Keratinocyte (primary cell): ENCODE results near the gene SWI5. TPM values are rescaled to one million over a fixed set of nuclear protein-coding genes. Genes with fewer than 3 reads are reported as not detected.

ENCODE experiments used
- DNase-seq: peaks from one replicate; pipeline ENCODE4 v3.0.0-alpha.2; 2011; ENCODE audit warnings: low read depth, missing footprints, low spot score
- FAIRE-seq: peaks from 2 replicates; lab custom pipeline; 2011; peaks lifted over from hg19 to GRCh38; lab: Jason Lieb, UNC
- H2AFZ ChIP-seq: 2 replicates; pipeline ENCODE4 v1.6.0; 2012; ENCODE audit warnings: low read length, control low read depth, inconsistent platforms; ENCODE audit not compliant: control insufficient read depth
- H3K27ac ChIP-seq: 2 replicates; pipeline ENCODE4 v1.5.1; 2011; ENCODE audit warnings: low read length; ENCODE audit not compliant: control insufficient read depth, insufficient read depth
- H3K27me3 ChIP-seq: 3 replicates; pipeline ENCODE4 v1.6.0; 2011; ENCODE audit warnings: low read length; ENCODE audit not compliant: control insufficient read depth, insufficient read depth; ENCODE audit errors: extremely low read depth
- H3K36me3 ChIP-seq, 2 experiments: 2 replicates in 1 of 2; 3 replicates in 1 of 2; pipeline ENCODE4 v1.5.1; 2011; ENCODE audit warnings: low read length in 2 of 2, mild to moderate bottlenecking in 1 of 2; ENCODE audit not compliant: control insufficient read depth in 2 of 2, insufficient read depth in 2 of 2; ENCODE audit errors: extremely low read depth in 1 of 2
- H3K4me1 ChIP-seq: 3 replicates; pipeline ENCODE4 v1.5.1; 2011; ENCODE audit warnings: low read length; ENCODE audit not compliant: control insufficient read depth, insufficient read depth; ENCODE audit errors: extremely low read depth
- H3K4me2 ChIP-seq: 3 replicates; pipeline ENCODE4 v1.6.0; 2011; ENCODE audit warnings: low read depth, low read length; ENCODE audit not compliant: control insufficient read depth, insufficient read depth; ENCODE audit errors: extremely low read depth
- H3K4me3 ChIP-seq, 3 experiments: fragments of 200-600 bp in 1 of 3; sonication (generic) in 1 of 3; 2 replicates in 2 of 3; 3 replicates in 1 of 3; pipeline ENCODE4 v1.5.1; 2011 to 2016; ENCODE audit warnings: low read length in 3 of 3, mild to moderate bottlenecking in 3 of 3, control low read depth in 2 of 3, inconsistent platforms in 1 of 3, low read depth in 1 of 3, mixed read lengths in 1 of 3, mixed run types in 1 of 3, moderate library complexity in 1 of 3; ENCODE audit not compliant: control insufficient read depth in 2 of 3, insufficient read depth in 2 of 3; ENCODE audit errors: extremely low read depth in 1 of 3
- H3K79me2 ChIP-seq: 2 replicates; pipeline ENCODE4 v1.6.0; 2012; ENCODE audit warnings: low read length; ENCODE audit not compliant: control insufficient read depth, insufficient read depth
- H3K9ac ChIP-seq: 3 replicates; pipeline ENCODE4 v1.6.0; 2011; ENCODE audit warnings: low read length; ENCODE audit not compliant: control insufficient read depth, insufficient read depth; ENCODE audit errors: extremely low read depth
- H3K9me1 ChIP-seq: 3 replicates; pipeline ENCODE4 v1.6.0; 2011; ENCODE audit warnings: low read length; ENCODE audit not compliant: control insufficient read depth, insufficient read depth; ENCODE audit errors: extremely low read depth
- H3K9me3 ChIP-seq: 2 replicates; pipeline ENCODE4 v1.5.1; 2012; ENCODE audit warnings: low read depth, low read length; ENCODE audit not compliant: control insufficient read depth
- H4K20me1 ChIP-seq: 3 replicates; pipeline ENCODE4 v1.6.0; 2011; ENCODE audit warnings: low read length; ENCODE audit not compliant: control insufficient read depth, insufficient read depth; ENCODE audit errors: extremely low read depth
- EZH2 ChIP-seq: IDR thresholded peaks from one replicate; pipeline ENCODE4 v1.6.1; 2012; ENCODE audit warnings: inconsistent platforms, mild to moderate bottlenecking, low read length, moderate library complexity
- dilution Hi-C: fragments of 300-500 bp; cut with MboI; formaldehyde crosslinking; loops from one replicate; pipeline ENCODE4 v1.7.0; 2020; ENCODE audit warnings: low sequenced_read_pairs; ENCODE audit not compliant: extremely low pct_ligation_motif_present
- polyA plus RNA-seq, 5 experiments: library from polyadenylated mRNA; depleted of rRNA in 3 of 5; stranded (reverse) in 3 of 5; stranded (forward) in 1 of 5; unstranded in 1 of 5; fragments of >200 nt; gene quantifications; 1 replicate in 1 of 5; 2 replicates in 3 of 5; 3 replicates in 1 of 5; pipeline versions ENCODE4 v1.2.1 to v1.2.3, GENCODE V29; 2011 to 2012; ENCODE audit warnings: missing spikeins in 2 of 5, low read depth in 1 of 5, low replicate concordance in 1 of 5
- TF ChIP-seq, protein P1 (sequence below), 3 experiments: IDR thresholded peaks in 1 of 3; conservative IDR thresholded peaks in 1 of 3; optimal IDR thresholded peaks in 1 of 3; 2 replicates in 2 of 3; 3 replicates in 1 of 3; pipeline versions ENCODE3 to v1.5.1; 2011; ENCODE audit warnings: low read length in 3 of 3, mild to moderate bottlenecking in 3 of 3, moderate library complexity in 2 of 3, control low read depth in 1 of 3, inconsistent platforms in 1 of 3; ENCODE audit not compliant: insufficient read depth in 2 of 3; ENCODE audit errors: extremely low read depth in 1 of 3

SWI5 gene
- polyA plus RNA-seq, 1 donor (not counting 4 experiments of a cell fraction or from before 2014, with no cell fraction given) = 39.4 TPM

DNA sequence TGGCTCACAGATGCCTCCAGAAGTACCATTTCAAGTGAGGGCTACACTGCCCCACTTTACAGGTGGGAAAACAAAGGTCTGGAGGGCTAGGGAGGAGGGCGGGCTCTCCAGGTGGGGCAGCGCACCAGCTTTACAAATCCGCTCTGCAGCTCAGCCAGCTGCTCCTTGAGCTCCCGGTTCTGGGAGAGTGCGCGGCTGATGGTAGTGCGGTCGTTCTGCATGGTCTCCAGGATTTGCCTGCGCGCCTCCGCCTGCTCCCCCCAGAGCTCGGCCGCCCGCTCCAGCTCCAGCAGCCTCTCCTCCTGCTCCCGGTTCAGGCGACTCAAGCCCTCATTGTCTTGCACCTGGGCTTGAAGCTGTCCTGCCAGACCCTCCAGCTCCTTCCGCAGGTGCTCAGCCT lies 15.7 kb upstream of the SWI5 start:
- FAIRE-seq (no peak), DNase-seq (no peak)
- Histone ChIP-seq H4K20me1 (peaks cover 5% of the 10 kb centered on the region), H3K36me3 (peaks cover 13 to 38% of the 10 kb centered on the region in 2 experiments), H3K27ac (no peak overlapping the region), H3K79me2 (no peaks in the 10 kb centered on the region), H3K9me3 (no peaks in the 10 kb centered on the region), H3K27me3 (no peaks in the 10 kb centered on the region), H2AFZ (no peak overlapping the region), H3K4me3 (no peak overlapping the region), H3K9me1 (no peaks in the 10 kb centered on the region), H3K9ac (no peak overlapping the region), H3K4me1 (no peaks in the 10 kb centered on the region), H3K4me2 (no peak overlapping the region)
- no peak for TF ChIP-seq EZH2
- TF ChIP-seq, protein P1, sequence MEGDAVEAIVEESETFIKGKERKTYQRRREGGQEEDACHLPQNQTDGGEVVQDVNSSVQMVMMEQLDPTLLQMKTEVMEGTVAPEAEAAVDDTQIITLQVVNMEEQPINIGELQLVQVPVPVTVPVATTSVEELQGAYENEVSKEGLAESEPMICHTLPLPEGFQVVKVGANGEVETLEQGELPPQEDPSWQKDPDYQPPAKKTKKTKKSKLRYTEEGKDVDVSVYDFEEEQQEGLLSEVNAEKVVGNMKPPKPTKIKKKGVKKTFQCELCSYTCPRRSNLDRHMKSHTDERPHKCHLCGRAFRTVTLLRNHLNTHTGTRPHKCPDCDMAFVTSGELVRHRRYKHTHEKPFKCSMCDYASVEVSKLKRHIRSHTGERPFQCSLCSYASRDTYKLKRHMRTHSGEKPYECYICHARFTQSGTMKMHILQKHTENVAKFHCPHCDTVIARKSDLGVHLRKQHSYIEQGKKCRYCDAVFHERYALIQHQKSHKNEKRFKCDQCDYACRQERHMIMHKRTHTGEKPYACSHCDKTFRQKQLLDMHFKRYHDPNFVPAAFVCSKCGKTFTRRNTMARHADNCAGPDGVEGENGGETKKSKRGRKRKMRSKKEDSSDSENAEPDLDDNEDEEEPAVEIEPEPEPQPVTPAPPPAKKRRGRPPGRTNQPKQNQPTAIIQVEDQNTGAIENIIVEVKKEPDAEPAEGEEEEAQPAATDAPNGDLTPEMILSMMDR (optimal IDR thresholded peaks at IDR 0.05 in 1 of 3, IDR thresholded peaks at IDR 0.05 in 1 of 3, conservative IDR thresholded peaks at IDR 0.05 in 1 of 3; ENCODE audit: extremely low read depth in 1 of 3, insufficient read depth in 2 of 3, low read length in 3 of 3) = no peak
- dilution Hi-C loops = no loop called here

DNA sequence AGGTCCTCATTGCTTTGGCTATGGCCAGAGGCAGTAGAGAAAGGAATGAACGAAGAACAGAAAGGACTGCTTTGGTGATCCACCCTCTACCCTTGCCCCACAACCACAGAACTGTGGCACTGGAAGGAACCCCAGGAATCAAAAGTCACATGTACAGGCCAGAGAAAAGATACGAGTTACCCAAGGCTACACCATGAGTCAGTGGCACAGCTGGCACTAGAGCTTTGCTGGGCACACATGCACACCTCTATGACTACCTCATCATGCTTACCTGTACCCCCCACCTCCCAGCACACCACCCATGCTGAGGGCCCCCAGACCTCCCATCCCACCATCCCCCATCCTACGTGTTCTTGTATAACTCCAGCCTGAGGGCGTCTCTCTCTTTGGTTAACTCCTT lies 13.4 kb upstream of the SWI5 start:
- Histone ChIP-seq H3K27ac (no peak overlapping the region), H3K79me2 (no peaks in the 10 kb centered on the region), H3K4me3 (no peak overlapping the region), H3K9me1 (no peaks in the 10 kb centered on the region), H3K9ac (no peak overlapping the region), H3K4me2 (no peak overlapping the region), H3K36me3 (peaks cover 20 to 41% of the 10 kb centered on the region in 2 experiments), H3K4me1 (no peaks in the 10 kb centered on the region), H2AFZ (no peak overlapping the region), H4K20me1 (peaks cover 5% of the 10 kb centered on the region), H3K9me3 (no peaks in the 10 kb centered on the region), H3K27me3 (no peaks in the 10 kb centered on the region)
- TF ChIP-seq, protein P1 (optimal IDR thresholded peaks at IDR 0.05 in 1 of 3, IDR thresholded peaks at IDR 0.05 in 1 of 3, conservative IDR thresholded peaks at IDR 0.05 in 1 of 3; ENCODE audit: extremely low read depth in 1 of 3, insufficient read depth in 2 of 3, low read length in 3 of 3) = no peak
- TF ChIP-seq EZH2 = no peak
- DNase-seq (no peak), FAIRE-seq (no peak)
- dilution Hi-C loops = no loop called here
